Measurements from ENCODE around the gene PSMB7. TPM values are rescaled to one million over a fixed set of nuclear protein-coding genes. Genes with fewer than 3 reads are reported as not detected.

PSMB7 gene
- total and polyA plus RNA-seq, 4 donors = 86.1 to 194 (median 149) TPM

- DNase-seq (no peak), ATAC-seq (ENCODE audit: insufficient read depth, low FRiP score) (no peak)
- Histone ChIP-seq H3K9me3 (ENCODE audit: control insufficient read depth in 4 of 4, insufficient read depth in 3 of 4, low read length in 3 of 4) (no peaks in the 10 kb centered on the region), H3K9ac (ENCODE audit: insufficient read depth in 1 of 2, low read length in 2 of 2) (peak overlapping the region; percentile 79 to 92), H3K27ac (ENCODE audit: low read depth in 1 of 2, low read length in 1 of 2) (peak overlapping the region; percentile 34 to 65), H3K27me3 (ENCODE audit: control insufficient read depth in 3 of 3, insufficient read depth in 3 of 3, low read length in 2 of 3) (no peaks in the 10 kb centered on the region), H3K4me1 (ENCODE audit: control insufficient read depth in 5 of 5, insufficient read depth in 5 of 5, low read length in 5 of 5) (peaks cover 0 to 11% (median 2%) of the 10 kb centered on the region in 5 donors), H3K36me3 (ENCODE audit: control insufficient read depth in 4 of 4, insufficient read depth in 4 of 4, low read length in 4 of 4) (peaks cover 14 to 35% (median 18%) of the 10 kb centered on the region in 4 donors), H3K4me3 (peak overlapping the region; percentile 85)
- WGBS, 2 donors = 17 to 22% methylated on average over 13 of the region's 13 CpGs
- no peak for TF ChIP-seq CTCF (IDR thresholded peaks at IDR 0.05; ENCODE audit: control extremely low read depth, extremely low read depth)
These were observed 630 bp downstream of the PSMB7 start for GRCh38 chr9:124414612-124415011.

- DNase-seq (no peak), ATAC-seq (ENCODE audit: insufficient read depth, low FRiP score) (no peak)
- H3K9me3 ChIP-seq (ENCODE audit: control insufficient read depth in 4 of 4, insufficient read depth in 3 of 4, low read length in 3 of 4) = no peaks in the 10 kb centered on the region
- peaks cover 0 to 11% (median 2%) of the 10 kb centered on the region in 5 donors for H3K4me1 ChIP-seq (ENCODE audit: control insufficient read depth in 5 of 5, insufficient read depth in 5 of 5, low read length in 5 of 5)
- WGBS, 2 donors = 90 to 92% methylated on average over 3 of the region's 3 CpGs
- H3K9ac ChIP-seq (ENCODE audit: insufficient read depth in 1 of 2, low read length in 2 of 2) = no peak overlapping the region
- no peak for TF ChIP-seq CTCF (IDR thresholded peaks at IDR 0.05; ENCODE audit: control extremely low read depth, extremely low read depth)
- no peak overlapping the region for H3K4me3 ChIP-seq
- no peaks in the 10 kb centered on the region for H3K27me3 ChIP-seq (ENCODE audit: control insufficient read depth in 3 of 3, insufficient read depth in 3 of 3, low read length in 2 of 3)
- peaks cover 17 to 43% (median 24%) of the 10 kb centered on the region in 4 donors for H3K36me3 ChIP-seq (ENCODE audit: control insufficient read depth in 4 of 4, insufficient read depth in 4 of 4, low read length in 4 of 4)
- H3K27ac ChIP-seq (ENCODE audit: low read depth in 1 of 2, low read length in 1 of 2) = no peak overlapping the region
These were observed 3.0 kb downstream of the PSMB7 start for GRCh38 chr9:124412228-124412575.

GRCh38 chr9:124411514-124412227 is 3.6 kb downstream of the PSMB7 start:
- Histone ChIP-seq H3K4me3 (no peak overlapping the region), H3K9me3 (ENCODE audit: control insufficient read depth in 4 of 4, insufficient read depth in 3 of 4, low read length in 3 of 4) (no peaks in the 10 kb centered on the region), H3K27ac (ENCODE audit: low read depth in 1 of 2, low read length in 1 of 2) (no peak overlapping the region), H3K27me3 (ENCODE audit: control insufficient read depth in 3 of 3, insufficient read depth in 3 of 3, low read length in 2 of 3) (no peaks in the 10 kb centered on the region), H3K4me1 (ENCODE audit: control insufficient read depth in 5 of 5, insufficient read depth in 5 of 5, low read length in 5 of 5) (peaks cover 0 to 11% (median 2%) of the 10 kb centered on the region in 5 donors), H3K36me3 (ENCODE audit: control insufficient read depth in 4 of 4, insufficient read depth in 4 of 4, low read length in 4 of 4) (peaks cover 18 to 43% (median 26%) of the 10 kb centered on the region in 4 donors), H3K9ac (ENCODE audit: insufficient read depth in 1 of 2, low read length in 2 of 2) (no peak overlapping the region)
- 80 to 82% methylated on average over 5 of the region's 5 CpGs for WGBS, 2 donors
- no peak for ATAC-seq (ENCODE audit: insufficient read depth, low FRiP score)
- no peak for DNase-seq
- TF ChIP-seq CTCF (IDR thresholded peaks at IDR 0.05; ENCODE audit: control extremely low read depth, extremely low read depth) = no peak

Measured in lung (tissue), 12 donors.